GM19452 (cell line): ENCODE data around the gene AOC3.
"Not testable (repeated sequence)": the region's sequence is repeated elsewhere in the genome, so short reads cannot be mapped to it uniquely, and the experiment has no call there.

ENCODE experiments used
- ATAC-seq: cut with Tn5 transposase; IDR thresholded peaks from one replicate; pipeline ENCODE4 v1.9.1; 2021; ENCODE audit not compliant: unreplicated experiment

Gene AOC3

GRCh38 chr17:42843358-42843934 is 7.6 kb upstream of the AOC3 start:
- no peak for ATAC-seq

- ATAC-seq: no peak
Measured at GRCh38 chr17:42844271-42844670, 6.7 kb upstream of the AOC3 start, which contains the start of gene AOC2. AOC2 (plus strand) TSS chr17:42844580; CDS start chr17:42844627, 47 bp downstream.

GRCh38 chr17:42844761-42845555 is 6.0 kb upstream of the AOC3 start:
- ATAC-seq: no peak

DNA sequence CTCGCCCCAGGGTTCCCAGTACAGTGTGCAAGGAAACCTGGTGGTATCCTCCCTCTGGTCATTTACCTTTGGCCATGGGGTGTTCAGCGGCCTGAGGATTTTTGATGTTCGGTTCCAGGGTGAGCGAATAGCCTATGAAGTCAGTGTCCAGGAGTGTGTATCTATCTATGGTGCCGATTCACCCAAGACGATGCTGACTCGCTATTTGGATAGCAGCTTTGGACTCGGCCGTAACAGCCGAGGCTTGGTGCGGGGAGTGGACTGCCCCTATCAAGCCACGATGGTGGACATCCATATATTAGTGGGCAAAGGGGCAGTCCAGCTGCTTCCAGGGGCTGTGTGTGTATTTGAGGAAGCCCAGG is 5.5 kb upstream of the AOC3 start:
- no peak for ATAC-seq

DNA sequence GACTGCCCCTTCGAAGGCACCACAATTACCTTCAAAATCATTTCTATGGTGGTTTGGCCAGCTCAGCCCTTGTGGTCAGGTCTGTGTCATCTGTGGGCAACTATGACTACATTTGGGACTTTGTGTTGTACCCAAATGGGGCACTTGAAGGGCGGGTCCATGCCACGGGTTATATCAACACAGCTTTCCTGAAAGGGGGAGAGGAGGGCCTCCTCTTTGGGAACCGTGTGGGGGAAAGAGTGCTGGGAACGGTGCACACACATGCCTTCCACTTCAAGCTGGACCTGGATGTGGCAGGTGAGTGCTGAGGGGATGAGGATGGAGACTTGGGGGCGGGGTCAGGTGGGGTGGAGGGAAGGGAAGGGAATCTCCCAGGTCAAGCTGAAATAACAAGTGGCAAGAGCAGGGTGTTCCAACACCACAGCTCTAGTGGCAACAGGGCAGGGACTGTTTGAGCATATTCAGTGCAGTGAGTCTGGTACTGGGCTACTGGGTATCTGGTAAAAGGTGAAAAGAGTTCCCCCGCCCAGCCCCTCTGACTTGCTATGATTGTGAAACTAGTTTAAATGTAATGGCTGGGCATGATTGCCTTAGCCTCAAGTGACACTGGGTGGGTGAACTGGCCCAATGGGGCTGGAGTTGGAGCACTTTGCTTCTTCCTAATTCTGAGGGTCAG is 4.9 kb upstream of the AOC3 start:
- ATAC-seq: no peak

DNA sequence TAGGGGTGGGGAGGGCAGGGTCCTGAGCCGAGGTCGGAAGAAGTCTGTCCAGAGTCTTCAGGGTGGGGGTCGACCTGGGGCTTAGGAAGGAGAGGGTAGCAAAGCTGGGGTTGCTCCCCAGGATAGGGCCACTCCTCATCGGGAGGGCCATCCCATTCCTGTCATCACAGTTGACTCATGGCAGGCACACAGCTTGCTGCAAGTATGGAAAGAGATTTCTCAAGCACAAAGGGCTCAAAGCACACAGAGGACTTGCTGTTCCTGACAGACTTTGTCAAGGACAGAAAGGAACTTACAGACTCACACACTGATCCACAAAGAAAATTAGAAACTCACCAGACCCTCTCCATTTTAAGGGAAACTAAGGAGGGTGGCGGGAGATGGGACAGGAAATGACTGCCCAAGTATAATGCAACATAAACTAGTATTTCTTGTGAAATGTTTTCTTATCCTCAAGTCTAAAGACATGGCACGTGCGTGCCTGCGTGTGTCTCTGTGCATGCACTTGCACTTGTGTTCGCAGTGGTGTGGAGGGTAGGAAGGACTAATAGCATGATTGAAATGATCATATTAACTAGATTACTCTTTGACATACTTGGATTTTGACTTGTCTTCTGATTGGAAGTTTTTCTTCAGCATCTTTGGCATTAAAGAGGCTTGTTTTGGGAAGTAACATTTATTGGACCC is 4.3 kb upstream of the AOC3 start:
- no peak for ATAC-seq

DNA sequence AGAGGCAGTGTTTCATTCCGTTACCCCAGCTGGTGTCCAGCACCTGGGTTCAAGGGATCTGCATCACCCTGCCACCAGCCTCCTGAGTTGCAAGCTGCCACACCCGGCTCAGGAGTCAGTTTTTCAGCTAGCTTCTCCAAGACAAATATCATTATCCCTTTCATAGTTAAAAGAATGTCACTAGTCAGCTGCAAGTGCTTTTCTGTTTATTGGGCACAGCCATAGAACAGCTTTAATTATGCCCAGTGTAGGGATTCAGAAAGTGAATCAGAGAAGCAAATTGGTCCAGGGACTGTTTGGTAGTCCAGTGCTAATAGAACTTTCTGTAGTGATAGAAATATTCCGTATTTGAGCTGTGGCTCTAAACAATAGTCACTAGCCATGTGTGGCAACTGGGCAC is 2.9 kb upstream of the AOC3 start:
- ATAC-seq: no peak

DNA sequence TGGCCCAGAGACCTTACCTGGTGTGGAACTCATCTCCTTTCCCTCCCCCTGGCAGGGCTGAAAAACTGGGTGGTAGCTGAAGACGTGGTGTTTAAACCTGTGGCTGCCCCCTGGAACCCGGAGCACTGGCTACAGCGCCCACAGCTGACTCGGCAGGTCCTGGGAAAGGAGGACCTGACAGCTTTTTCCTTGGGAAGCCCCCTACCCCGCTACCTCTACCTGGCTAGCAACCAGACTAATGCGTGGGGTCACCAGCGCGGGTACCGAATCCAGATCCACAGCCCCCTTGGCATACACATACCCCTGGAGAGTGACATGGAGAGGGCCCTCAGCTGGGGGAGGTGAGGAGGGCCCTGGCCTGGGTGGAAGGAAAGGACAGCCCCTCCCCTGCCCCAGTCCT is 2.0 kb upstream of the AOC3 start:
- ATAC-seq: no peak

- ATAC-seq: no peak
Measured at GRCh38 chr17:42849451-42850181, 1.4 kb upstream of the AOC3 start.

DNA sequence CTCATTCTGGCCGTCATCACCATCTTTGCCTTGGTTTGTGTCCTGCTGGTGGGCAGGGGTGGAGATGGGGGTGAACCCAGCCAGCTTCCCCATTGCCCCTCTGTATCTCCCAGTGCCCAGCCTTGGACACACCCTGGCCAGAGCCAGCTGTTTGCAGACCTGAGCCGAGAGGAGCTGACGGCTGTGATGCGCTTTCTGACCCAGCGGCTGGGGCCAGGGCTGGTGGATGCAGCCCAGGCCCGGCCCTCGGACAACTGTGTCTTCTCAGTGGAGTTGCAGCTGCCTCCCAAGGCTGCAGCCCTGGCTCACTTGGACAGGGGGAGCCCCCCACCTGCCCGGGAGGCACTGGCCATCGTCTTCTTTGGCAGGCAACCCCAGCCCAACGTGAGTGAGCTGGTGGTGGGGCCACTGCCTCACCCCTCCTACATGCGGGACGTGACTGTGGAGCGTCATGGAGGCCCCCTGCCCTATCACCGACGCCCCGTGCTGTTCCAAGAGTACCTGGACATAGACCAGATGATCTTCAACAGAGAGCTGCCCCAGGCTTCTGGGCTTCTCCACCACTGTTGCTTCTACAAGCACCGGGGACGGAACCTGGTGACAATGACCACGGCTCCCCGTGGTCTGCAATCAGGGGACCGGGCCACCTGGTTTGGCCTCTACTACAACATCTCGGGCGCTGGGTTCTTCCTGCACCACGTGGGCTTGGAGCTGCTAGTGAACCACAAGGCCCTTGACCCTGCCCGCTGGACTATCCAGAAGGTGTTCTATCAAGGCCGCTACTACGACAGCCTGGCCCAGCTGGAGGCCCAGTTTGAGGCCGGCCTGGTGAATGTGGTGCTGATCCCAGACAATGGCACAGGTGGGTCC is 607 bp downstream of the AOC3 start:
- ATAC-seq: not testable (repeated sequence)

- no peak for ATAC-seq
Measured at GRCh38 chr17:42852351-42852750, 1.4 kb downstream of the AOC3 start.

- ATAC-seq: no peak
Measured at GRCh38 chr17:42853004-42853403, 2.0 kb downstream of the AOC3 start.

DNA sequence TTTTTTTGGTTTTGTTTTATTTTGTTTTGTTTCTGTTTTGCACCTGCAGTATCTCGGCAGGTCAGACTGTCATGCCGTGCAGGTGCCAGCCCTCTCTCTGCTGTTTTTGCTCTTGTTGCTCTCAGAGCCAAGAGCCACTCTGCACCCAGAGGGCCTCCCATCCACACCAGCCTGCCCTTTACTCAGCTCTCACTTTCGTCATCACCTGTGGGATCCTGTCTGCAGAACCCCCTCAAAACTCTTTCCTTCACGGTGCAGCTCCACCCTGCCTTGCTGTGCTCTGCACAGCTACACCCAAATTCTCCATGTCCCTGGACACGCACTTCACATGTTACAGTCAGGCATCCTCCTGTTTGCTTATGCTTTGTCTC is 2.6 kb downstream of the AOC3 start:
- ATAC-seq: no peak

DNA sequence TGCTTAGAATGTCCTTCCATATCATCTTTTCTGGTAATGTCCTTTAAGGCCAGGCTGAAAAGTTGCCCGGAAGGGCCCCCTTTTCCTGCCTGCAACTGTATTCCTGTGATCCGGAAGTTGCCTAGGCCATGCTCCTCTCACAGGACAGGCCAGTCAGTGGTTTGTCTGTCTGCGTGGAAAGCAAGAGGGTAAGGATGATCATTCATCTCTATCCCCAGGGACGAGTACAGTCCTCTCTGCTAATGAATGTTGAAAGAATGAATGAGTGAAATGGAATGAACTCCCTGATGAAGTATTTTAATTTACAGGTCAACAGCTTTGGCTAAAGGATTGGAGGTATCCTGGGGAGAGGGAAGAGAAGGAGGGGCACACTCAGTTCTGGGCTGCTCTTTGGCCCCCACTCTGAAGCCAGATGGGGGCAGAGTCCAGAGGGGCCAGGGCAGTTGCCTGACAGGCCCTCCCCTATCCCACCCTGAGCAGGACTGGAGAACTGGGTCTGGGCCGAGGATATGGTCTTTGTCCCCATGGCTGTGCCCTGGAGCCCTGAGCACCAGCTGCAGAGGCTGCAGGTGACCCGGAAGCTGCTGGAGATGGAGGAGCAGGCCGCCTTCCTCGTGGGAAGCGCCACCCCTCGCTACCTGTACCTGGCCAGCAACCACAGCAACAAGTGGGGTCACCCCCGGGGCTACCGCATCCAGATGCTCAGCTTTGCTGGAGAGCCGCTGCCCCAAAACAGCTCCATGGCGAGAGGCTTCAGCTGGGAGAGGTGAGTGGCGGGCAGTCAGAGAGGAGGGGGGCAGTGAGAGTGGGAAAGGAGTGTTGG is 3.2 kb downstream of the AOC3 start:
- ATAC-seq: no peak

DNA sequence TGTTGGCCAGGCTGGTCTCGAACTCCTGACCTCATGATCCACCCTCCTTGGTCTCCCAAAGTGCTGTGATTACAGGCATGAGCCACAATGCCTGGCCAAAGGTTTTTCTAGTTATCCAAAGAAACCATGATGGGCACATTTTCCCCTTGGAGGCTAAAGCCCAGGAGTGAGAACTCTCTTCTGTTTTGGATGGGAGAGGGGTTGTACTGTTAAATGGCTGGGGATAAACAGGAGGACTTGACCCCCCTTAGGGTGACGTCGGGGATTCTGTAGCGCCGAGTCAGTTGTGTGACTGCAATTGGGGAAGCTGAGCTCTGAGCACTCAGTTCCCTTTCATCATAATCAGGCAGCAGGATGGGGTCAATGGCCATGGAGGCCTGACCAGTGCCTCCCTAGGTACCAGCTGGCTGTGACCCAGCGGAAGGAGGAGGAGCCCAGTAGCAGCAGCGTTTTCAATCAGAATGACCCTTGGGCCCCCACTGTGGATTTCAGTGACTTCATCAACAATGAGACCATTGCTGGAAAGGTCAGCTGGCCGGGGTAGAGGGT is 4.1 kb downstream of the AOC3 start:
- no peak for ATAC-seq

DNA sequence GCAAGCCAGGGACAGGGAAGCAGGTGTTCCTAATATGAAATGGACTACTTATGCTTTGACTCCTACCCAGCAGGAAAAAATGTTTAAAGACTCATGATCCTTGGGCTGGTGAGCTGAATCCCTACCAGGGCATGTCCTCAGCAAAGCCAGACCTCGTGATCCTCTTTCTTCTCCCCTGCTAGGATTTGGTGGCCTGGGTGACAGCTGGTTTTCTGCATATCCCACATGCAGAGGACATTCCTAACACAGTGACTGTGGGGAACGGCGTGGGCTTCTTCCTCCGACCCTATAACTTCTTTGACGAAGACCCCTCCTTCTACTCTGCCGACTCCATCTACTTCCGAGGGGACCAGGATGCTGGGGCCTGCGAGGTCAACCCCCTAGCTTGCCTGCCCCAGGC is 5.1 kb downstream of the AOC3 start:
- ATAC-seq: not testable (repeated sequence)

DNA sequence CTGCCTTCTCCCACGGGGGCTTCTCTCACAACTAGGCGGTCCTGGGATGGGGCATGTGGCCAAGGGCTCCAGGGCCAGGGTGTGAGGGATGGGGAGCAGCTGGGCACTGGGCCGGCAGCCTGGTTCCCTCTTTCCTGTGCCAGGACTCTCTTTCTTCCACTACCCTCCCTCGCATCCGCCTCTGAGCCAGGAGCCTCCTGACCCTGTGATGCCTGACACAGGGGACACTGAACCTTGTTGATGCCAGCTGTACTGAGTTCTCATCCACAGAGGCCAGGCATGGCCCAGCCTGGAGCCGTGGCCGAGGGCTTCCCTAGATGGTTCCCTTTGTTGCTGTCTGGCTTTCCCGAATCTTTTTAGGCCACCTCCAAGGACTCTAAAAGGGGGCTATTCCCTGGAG is 5.5 kb downstream of the AOC3 start:
- not testable (repeated sequence) for ATAC-seq

DNA sequence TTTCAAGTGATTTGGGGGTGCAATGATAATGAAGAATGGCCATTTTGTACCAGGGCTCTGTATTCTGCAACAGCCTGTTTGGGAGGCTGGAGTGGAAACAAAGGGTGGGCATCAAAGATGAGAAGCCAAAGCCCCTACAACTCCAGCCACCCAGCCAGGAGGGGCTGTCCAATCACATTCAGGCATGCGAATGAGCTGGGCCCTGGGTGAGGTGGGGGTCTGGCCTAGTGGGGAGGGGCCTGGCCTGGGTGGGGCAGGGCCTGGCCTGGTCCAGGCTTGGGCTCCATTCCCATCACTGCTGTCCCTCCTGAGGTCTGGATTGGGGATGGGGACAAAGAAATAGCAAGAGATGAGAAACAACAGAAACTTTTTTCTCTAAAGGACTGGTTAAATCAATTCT is 6.4 kb downstream of the AOC3 start:
- ATAC-seq: no peak

- no peak for ATAC-seq
Measured at GRCh38 chr17:42865638-42866094, 14.7 kb downstream of the AOC3 start.
